HepG2 (cell line): ENCODE results near the gene INO80. TPM values are rescaled to one million over a fixed set of nuclear protein-coding genes. Genes with fewer than 3 reads are reported as not detected.

Source experiments
- ATAC-seq: fragments of 200-7000 bp; cut with Tn5 transposase; 3 replicates; pipeline ENCODE4 v1.9.1; 2020; ENCODE audit warnings: mild to moderate bottlenecking, moderate library complexity
- BruUV-seq: library from RNA; stranded (reverse); fragments of 400-500 nt; replicated peaks from 2 replicates; lab custom pipeline; 2021; lab: Mats Ljungman, UMichigan
- CTCF ChIA-PET: fragments of 300-600 bp; formaldehyde crosslinking; extraction: SDS; loops from one replicate; lab custom pipeline; 2021; ENCODE audit warnings: low total read pairs, inconsistent platforms, low intra/inter-chr PET ratio; lab: Yijun Ruan, JAX
- POLR2A ChIA-PET: fragments of 350-600 bp; sonication (Branson Sonifier 250); formaldehyde crosslinking; loops from one replicate; lab custom pipeline; 2020; ENCODE audit warnings: antibody characterized with exemption, inconsistent platforms; lab: Yijun Ruan, JAX
- DNase-seq: peaks from one replicate; pipeline ENCODE4 v3.0.0-alpha.2; 2015; ENCODE audit warnings: low spot score
- FAIRE-seq: peaks from 3 replicates; lab custom pipeline; 2011; peaks lifted over from hg19 to GRCh38; lab: Jason Lieb, UNC
- H2AFZ ChIP-seq: one replicate; pipeline ENCODE4 v1.6.1; 2011; ENCODE audit warnings: low read length, inconsistent platforms
- H3K27ac ChIP-seq: fragments of 300-600 bp; 3 replicates; pipeline ENCODE4 v1.8.0; 2011; ENCODE audit warnings: mixed run types, mild to moderate bottlenecking, mixed read lengths, low read length, inconsistent platforms; ENCODE audit not compliant: insufficient read depth; ENCODE audit errors: extremely low read length
- H3K27me3 ChIP-seq, 2 experiments: fragments of 200-600 bp in 1 of 2; 2 replicates in 1 of 2; 3 replicates in 1 of 2; pipeline versions ENCODE4 v1.6.0 to v1.8.0; 2011; ENCODE audit warnings: low read length in 2 of 2, mild to moderate bottlenecking in 2 of 2, moderate library complexity in 2 of 2, inconsistent platforms in 1 of 2; ENCODE audit not compliant: insufficient read depth in 2 of 2, control insufficient read depth in 1 of 2
- H3K36me3 ChIP-seq, 2 experiments: fragments of 200-600 bp in 1 of 2; replicated peaks in 1 of 2; 2 replicates in 1 of 2; 3 replicates in 1 of 2; pipeline versions ENCODE4 v1.5.1 to v1.8.0; 2011; ENCODE audit warnings: low read length in 2 of 2, inconsistent platforms in 1 of 2; ENCODE audit not compliant: insufficient read depth in 2 of 2, control insufficient read depth in 1 of 2
- H3K4me1 ChIP-seq: 2 replicates; pipeline ENCODE4 v1.5.1; 2012; ENCODE audit warnings: low read length, inconsistent platforms; ENCODE audit not compliant: insufficient read depth
- H3K4me2 ChIP-seq: 2 replicates; pipeline ENCODE4 v1.6.0; 2011; ENCODE audit warnings: low read depth, low read length, inconsistent platforms
- H3K4me3 ChIP-seq, 3 experiments: fragments of 200-600 bp in 1 of 3; sonication (generic), shearing (Covaris generic) in 1 of 3; replicated peaks in 1 of 3; 2 replicates each; pipeline ENCODE4 v1.5.1; 2011 to 2016; ENCODE audit warnings: low read length in 3 of 3, inconsistent platforms in 2 of 3, low read depth in 2 of 3, mild to moderate bottlenecking in 2 of 3, control low read depth in 1 of 3, mixed read lengths in 1 of 3; ENCODE audit not compliant: insufficient read depth in 1 of 3
- H3K79me2 ChIP-seq: one replicate; pipeline ENCODE4 v1.6.1; 2011; ENCODE audit warnings: low read length, inconsistent platforms; ENCODE audit not compliant: insufficient read depth
- H3K9ac ChIP-seq: 2 replicates; pipeline ENCODE4 v1.6.0; 2011; ENCODE audit warnings: mild to moderate bottlenecking, low read depth, low read length, inconsistent platforms; ENCODE audit not compliant: insufficient read depth
- H3K9me3 ChIP-seq: 2 replicates; pipeline ENCODE4 v1.5.1; 2012; ENCODE audit warnings: mild to moderate bottlenecking, low read length
- H4K20me1 ChIP-seq: 2 replicates; pipeline ENCODE4 v1.6.0; 2011; ENCODE audit warnings: inconsistent platforms, mild to moderate bottlenecking, low read length, moderate library complexity; ENCODE audit not compliant: insufficient read depth
- ARNT2 ChIP-seq: sonication (generic); formaldehyde crosslinking; IDR thresholded peaks from 2 replicates; pipeline ENCODE4 v1.8.0; 2022; ENCODE audit warnings: mild to moderate bottlenecking, low read depth, missing genetic modification reagents, moderate library complexity
- CREB1 ChIP-seq, 2 experiments: fragments of 450-650 bp in 1 of 2; IDR thresholded peaks; 2 replicates each; pipeline ENCODE4 v1.6.1; 2016 to 2017; ENCODE audit warnings: control low read depth in 1 of 2, mild to moderate bottlenecking in 1 of 2, missing compliant biosample characterization in 1 of 2, missing genetic modification characterization in 1 of 2
- KDM5B ChIP-seq: sonication (generic); formaldehyde crosslinking; IDR thresholded peaks from 2 replicates; pipeline ENCODE4 v1.4.0; 2020; ENCODE audit warnings: missing genetic modification reagents, mild to moderate bottlenecking, borderline replicate concordance
- MTA3 ChIP-seq: sonication (generic); formaldehyde crosslinking; IDR thresholded peaks from 2 replicates; pipeline ENCODE4 v1.4.0; 2020; ENCODE audit warnings: missing genetic modification reagents
- PATZ1 ChIP-seq: sonication (generic); formaldehyde crosslinking; IDR thresholded peaks from 2 replicates; pipeline ENCODE4 v1.4.0; 2020; ENCODE audit warnings: missing genetic modification reagents
- RARA ChIP-seq: IDR thresholded peaks from 2 replicates; pipeline ENCODE4 v1.6.1; 2016; ENCODE audit warnings: missing genetic modification reagents, missing compliant biosample characterization
- SIN3A ChIP-seq: IDR thresholded peaks from 2 replicates; pipeline ENCODE4 v1.6.1; 2011; ENCODE audit warnings: low read depth, mild to moderate bottlenecking, control low read depth, low read length, borderline replicate concordance
- SMARCE1 ChIP-seq: fragments of 450-650 bp; IDR thresholded peaks from 2 replicates; pipeline ENCODE4 v1.6.1; 2017; ENCODE audit warnings: borderline replicate concordance
- SNAPC4 ChIP-seq: sonication (generic); formaldehyde crosslinking; IDR thresholded peaks from 2 replicates; pipeline ENCODE4 v1.4.0; 2020; ENCODE audit warnings: mild to moderate bottlenecking, missing genetic modification reagents
- ZBTB14 ChIP-seq: sonication (generic); formaldehyde crosslinking; IDR thresholded peaks from 2 replicates; pipeline ENCODE4 v1.4.0; 2020; ENCODE audit warnings: missing genetic modification reagents
- ZBTB8A ChIP-seq: sonication (generic); formaldehyde crosslinking; IDR thresholded peaks from 2 replicates; pipeline ENCODE4 v1.4.0; 2020; ENCODE audit warnings: mild to moderate bottlenecking, low read depth, missing genetic modification reagents, borderline replicate concordance
- ZFP36L1 ChIP-seq: sonication (generic); formaldehyde crosslinking; IDR thresholded peaks from 2 replicates; pipeline ENCODE4 v1.8.0; 2022; ENCODE audit warnings: mild to moderate bottlenecking, missing genetic modification reagents, moderate library complexity
- ZNF543 ChIP-seq: sonication (generic); formaldehyde crosslinking; IDR thresholded peaks from 2 replicates; pipeline ENCODE4 v1.4.0; 2020; ENCODE audit warnings: mild to moderate bottlenecking, missing genetic modification reagents
- ZNF574 ChIP-seq: sonication (generic); formaldehyde crosslinking; IDR thresholded peaks from 2 replicates; pipeline ENCODE4 v1.4.0; 2020; ENCODE audit warnings: missing genetic modification reagents
- WGBS: methylation state at CpG from one replicate; pipeline ENCODE4 v1.1.6; 2017; ENCODE audit warnings: low lambda C conversion rate; 5-methylcytosine and 5-hydroxymethylcytosine counted together
- in situ Hi-C: cut with HindIII; loops from 2 replicates; pipeline ENCODE4 v1.10.0; 2017; ENCODE audit warnings: low pct_unique_long_range_greater_than_20kb; ENCODE audit not compliant: extremely low pct_ligation_motif_present
- intact Hi-C: fragments of 100-400 bp; cut with micrococcal nuclease; formaldehyde crosslinking; loops from one replicate; pipeline ENCODE4 v1.10.0; 2022; ENCODE audit not compliant: unreplicated experiment
- polyA plus RNA-seq, 8 experiments: library from polyadenylated mRNA; depleted of rRNA in 3 of 8; stranded (reverse) in 7 of 8; unstranded in 1 of 8; fragments of >200 nt; fragmentation: Illumina TruSeq in 4 of 8; extraction: Trizol in 4 of 8; gene quantifications; 2 replicates each; pipeline versions ENCODE4 v1.2.1 to v1.2.3, GENCODE V29; 2011 to 2016; ENCODE audit warnings: low read depth in 4 of 8, missing spikeins in 1 of 8, mixed read lengths in 1 of 8; ENCODE audit not compliant: insufficient read depth in 1 of 8
- total RNA-seq, 5 experiments: library from RNA; depleted of rRNA; stranded (reverse); fragments of >200 nt; fragmentation: Illumina TruSeq; extraction: Trizol; gene quantifications; 2 replicates each; pipeline ENCODE4 v1.2.3, GENCODE V29; 2016; ENCODE audit warnings: low read depth in 1 of 5

Gene INO80
- total and polyA plus RNA-seq, 2 of the 13 experiments (the other 11 are each of a cell fraction or from before 2014, with no cell fraction given): 3.6 to 14.8 TPM

- intact Hi-C loops: no loop called here
- no peaks in the 10 kb centered on the region for H3K27me3 ChIP-seq
- no TSS peak for BruUV-seq
- H2AFZ ChIP-seq: no peak overlapping the region
- H3K9me3 ChIP-seq: no peaks in the 10 kb centered on the region
- H3K4me2 ChIP-seq: no peak overlapping the region
- ATAC-seq (no peak), DNase-seq (no peak), FAIRE-seq (no peak)
- WGBS: 97% methylated on average over 2 of the region's 2 CpGs
- no peak overlapping the region for H3K9ac ChIP-seq
- H3K27ac ChIP-seq: no peak overlapping the region
- peaks cover 80% of the 10 kb centered on the region for H3K79me2 ChIP-seq
- H3K36me3 ChIP-seq: peaks cover 4 to 26% of the 10 kb centered on the region in 2 experiments; a peak in 4 of 5 replicates
- CTCF ChIA-PET: no interaction called here
- POLR2A ChIA-PET: no interaction called here
- H3K4me1 ChIP-seq: peaks cover 15% of the 10 kb centered on the region
- in situ Hi-C loops: no loop called here
- peaks cover 23% of the 10 kb centered on the region for H4K20me1 ChIP-seq
- no peak overlapping the region for H3K4me3 ChIP-seq
- TF ChIP-seq CREB1 (IDR thresholded peaks at IDR 0.05) (no peak), CREB1 (CRISPR knock-in tag; IDR thresholded peaks at IDR 0.05) (no peak), ZBTB8A (CRISPR knock-in tag) (no peak), ARNT2 (CRISPR knock-in tag) (no peak), ZNF543 (CRISPR knock-in tag) (no peak), KDM5B (CRISPR knock-in tag) (no peak), PATZ1 (CRISPR knock-in tag) (no peak), SIN3A (no peak), RARA (CRISPR knock-in tag) (no peak), MTA3 (CRISPR knock-in tag) (no peak), ZNF574 (CRISPR knock-in tag) (no peak), SNAPC4 (no peak), SMARCE1 (no peak), ZBTB14 (no peak), ZFP36L1 (CRISPR knock-in tag) (no peak)
These were observed 11.8 kb downstream of the INO80 start for GRCh38 chr15:41104234-41104633.
